B cell (primary cell): Measurements from ENCODE around the gene CRYBA1. TPM values are rescaled to one million over a fixed set of nuclear protein-coding genes. Genes with fewer than 3 reads are reported as not detected.

Source experiments
- ATAC-seq: fragments of 200-7000 bp; cut with Tn5 transposase; one replicate; pipeline ENCODE4 v1.10.0; 2021; ENCODE audit warnings: low read depth, mild to moderate bottlenecking, moderate number of reproducible peaks, moderate library complexity
- CTCF ChIA-PET: fragments of 350-600 bp; sonication (Branson Sonifier 250); formaldehyde crosslinking; loops from one replicate; lab custom pipeline; 2021; ENCODE audit warnings: antibody characterized with exemption, inconsistent platforms; lab: Charles Lee
- POLR2A ChIA-PET: fragments of 350-600 bp; sonication (Branson Sonifier 250); formaldehyde crosslinking; loops from one replicate; lab custom pipeline; 2021; ENCODE audit warnings: antibody characterized with exemption; lab: Charles Lee
- DNase-seq: peaks from one replicate; pipeline ENCODE4 v3.0.0; 2013
- H2AFZ ChIP-seq: 2 replicates; pipeline ENCODE4 v1.6.1; 2012; ENCODE audit warnings: mild to moderate bottlenecking, low read depth, low read length; ENCODE audit not compliant: insufficient read depth, poor library complexity, severe bottlenecking
- H3K27ac ChIP-seq, 2 donors: 1 replicate in 1 of 2; 2 replicates in 1 of 2; pipeline ENCODE4 v1.5.1; 2012 to 2013; ENCODE audit warnings: low read length in 2 of 2, mild to moderate bottlenecking in 2 of 2, moderate library complexity in 1 of 2
- H3K27me3 ChIP-seq, 4 experiments: fragments of 200-600 bp in 1 of 4; sonication (generic) in 1 of 4; replicated peaks in 1 of 4; 1 replicate in 2 of 4; 2 replicates in 2 of 4; pipeline versions ENCODE4 v1.6.1 to v1.7.0; 2013 to 2016; ENCODE audit warnings: low read length in 3 of 4, mild to moderate bottlenecking in 2 of 4, mixed read lengths in 1 of 4, moderate library complexity in 1 of 4; ENCODE audit not compliant: insufficient read depth in 4 of 4, control insufficient read depth in 3 of 4; ENCODE audit errors: control extremely low read depth in 1 of 4
- H3K36me3 ChIP-seq, 2 experiments: replicated peaks in 1 of 2; 1 replicate in 1 of 2; 2 replicates in 1 of 2; pipeline versions ENCODE4 v1.6.1 to v1.7.1; 2013; ENCODE audit warnings: low read length in 1 of 2; ENCODE audit not compliant: insufficient read depth in 2 of 2, control insufficient read depth in 1 of 2; ENCODE audit errors: control extremely low read depth in 1 of 2, extremely low read depth in 1 of 2
- H3K4me1 ChIP-seq, 2 donors: fragments of 200-600 bp in 1 of 2; sonication (generic) in 1 of 2; 1 replicate in 1 of 2; 2 replicates in 1 of 2; pipeline versions ENCODE4 v1.5.1 to v1.6.1; 2013 to 2017; ENCODE audit warnings: low read length in 2 of 2; ENCODE audit not compliant: control insufficient read depth in 2 of 2, insufficient read depth in 2 of 2
- H3K4me2 ChIP-seq: replicated peaks from 2 replicates; pipeline ENCODE3; 2012; ENCODE audit warnings: mild to moderate bottlenecking, low read depth, low read length; ENCODE audit not compliant: poor library complexity, severe bottlenecking
- H3K4me3 ChIP-seq, 5 experiments: fragments of 200-600 bp in 1 of 5; sonication (generic) in 1 of 5; 1 replicate in 3 of 5; 2 replicates in 2 of 5; pipeline versions ENCODE4 v1.5.1 to v1.7.0; 2011 to 2016; ENCODE audit warnings: low read length in 4 of 5, mild to moderate bottlenecking in 4 of 5, low read depth in 2 of 5, control low read depth in 1 of 5, moderate library complexity in 1 of 5; ENCODE audit not compliant: insufficient read depth in 1 of 5; ENCODE audit errors: control extremely low read depth in 1 of 5, extremely low read depth in 1 of 5
- H3K79me2 ChIP-seq: fragments of 200-600 bp; sonication (generic); one replicate; pipeline ENCODE4 v1.6.0; 2016; ENCODE audit warnings: low read length; ENCODE audit not compliant: control insufficient read depth, insufficient read depth
- H3K9ac ChIP-seq: fragments of 200-600 bp; sonication (generic); 2 replicates; pipeline ENCODE4 v1.6.1; 2017; ENCODE audit warnings: mild to moderate bottlenecking, low read length, moderate library complexity
- H3K9me3 ChIP-seq, 3 donors: one replicate each; pipeline versions ENCODE4 v1.6.1 to v1.7.1; 2013; ENCODE audit warnings: low read length in 2 of 3; ENCODE audit not compliant: control insufficient read depth in 2 of 3, insufficient read depth in 1 of 3; ENCODE audit errors: control extremely low read depth in 1 of 3
- H4K20me1 ChIP-seq: 2 replicates; pipeline ENCODE4 v1.6.0; 2012; ENCODE audit warnings: mild to moderate bottlenecking, low read length; ENCODE audit not compliant: insufficient read depth, control insufficient read depth, poor library complexity, severe bottlenecking
- H3K27ac Mint-ChIP-seq: one replicate; pipeline ENCODE4 v1.8.0; 2021; ENCODE audit warnings: mixed read lengths
- H3K27me3 Mint-ChIP-seq: one replicate; pipeline ENCODE4 v1.8.0; 2021; ENCODE audit warnings: mixed read lengths
- H3K4me1 Mint-ChIP-seq: one replicate; pipeline ENCODE4 v1.8.0; 2021; ENCODE audit warnings: mixed read lengths
- H3K4me3 Mint-ChIP-seq: one replicate; pipeline ENCODE4 v1.8.0; 2021; ENCODE audit warnings: mixed read lengths
- H3K9me3 Mint-ChIP-seq: one replicate; pipeline ENCODE4 v1.8.0; 2022; ENCODE audit warnings: mixed read lengths; ENCODE audit not compliant: insufficient read depth
- EZH2 ChIP-seq: IDR thresholded peaks from 2 replicates; pipeline ENCODE4 v1.6.1; 2012; ENCODE audit warnings: borderline replicate concordance, low read depth, mild to moderate bottlenecking, moderate library complexity, low read length; ENCODE audit not compliant: insufficient read depth, poor library complexity, severe bottlenecking
- WGBS: methylation state at CpG from one replicate; pipeline ENCODE4 v1.1.5; 2013; ENCODE audit warnings: missing lambda C conversion rate; ENCODE audit not compliant: insufficient coverage; 5-methylcytosine and 5-hydroxymethylcytosine counted together
- intact Hi-C: fragments of 100-400 bp; cut with micrococcal nuclease; formaldehyde crosslinking; loops from one replicate; pipeline ENCODE4 v1.10.0; 2022
- polyA plus RNA-seq: library from polyadenylated mRNA; depleted of rRNA; stranded (reverse); fragments of >200 nt; gene quantifications from 2 replicates; pipeline ENCODE4 v1.2.3, GENCODE V29; 2012
- total RNA-seq, 2 donors: library from RNA; stranded (reverse); fragments of 120-200 nt in 1 of 2; gene quantifications; 1 replicate in 1 of 2; 2 replicates in 1 of 2; pipeline versions ENCODE4 v1.2.3 to v1.2.4, GENCODE V29; 2013 to 2022
- TF ChIP-seq, protein P1 (sequence below): fragments of 200-600 bp; IDR thresholded peaks from one replicate; pipeline ENCODE4 v1.8.0; 2022; ENCODE audit warnings: antibody characterized with exemption, mild to moderate bottlenecking

CRYBA1 gene
- total and polyA plus RNA-seq, 2 donors (not counting 1 experiment from before 2014, with no cell fraction given), result not detected

DNA sequence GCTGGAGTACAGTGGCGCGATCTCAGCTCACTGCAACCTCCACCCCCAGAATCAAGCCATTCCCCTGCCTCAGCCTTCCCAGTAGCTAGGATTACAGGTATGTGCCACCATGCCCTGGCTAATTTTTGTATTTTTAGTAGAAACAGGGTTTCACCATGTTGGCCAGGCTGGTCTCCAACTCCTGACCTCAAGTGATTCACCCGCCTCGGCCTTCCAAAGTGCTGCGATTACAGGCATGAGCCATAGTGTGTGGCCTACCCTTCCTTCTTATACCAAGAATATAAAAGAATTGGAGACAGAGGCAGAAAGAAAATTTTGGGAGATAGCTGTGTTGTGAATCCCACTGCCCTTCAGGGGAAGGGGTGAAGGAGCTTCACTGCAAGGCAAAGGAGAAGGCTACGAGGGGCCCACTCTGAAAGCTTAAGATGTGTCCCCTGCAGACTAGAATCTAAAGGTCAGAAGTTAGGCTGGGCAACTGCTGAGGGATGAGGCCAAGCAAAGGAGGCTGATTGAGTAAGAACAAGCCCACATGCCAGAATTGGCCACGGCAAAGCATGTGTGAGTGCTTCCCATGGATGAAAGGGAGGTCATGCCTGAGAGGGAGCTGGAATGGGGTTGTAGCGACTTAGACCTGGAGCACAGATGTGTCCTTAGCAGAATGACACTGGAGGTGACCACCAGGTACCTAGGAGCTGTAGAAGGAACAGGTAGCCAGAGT lies 8.4 kb upstream of the CRYBA1 start:
- Histone ChIP-seq H3K79me2 (no peaks in the 10 kb centered on the region), H3K27ac (no peak overlapping the region), H3K9me3 (no peaks in the 10 kb centered on the region), H3K9ac (no peak overlapping the region), H3K4me3 (no peak overlapping the region), H2AFZ (no peak overlapping the region), H3K27me3 (no peaks in the 10 kb centered on the region), H3K4me2 (no peak overlapping the region), H4K20me1 (no peaks in the 10 kb centered on the region), H3K36me3 (no peaks in the 10 kb centered on the region), H3K4me1 (peaks cover 0 to 3% of the 10 kb centered on the region in 2 donors)
- H3K27ac Mint-ChIP-seq, result no peak overlapping the region
- CTCF ChIA-PET, result interaction anchor here (1.7 kb wide), 1 partner anchor 18 kb away, joined by 5 read pairs; no protein-coding TSS in a partner anchor
- H3K9me3 Mint-ChIP-seq, result no peaks in the 10 kb centered on the region
- ATAC-seq (no peak), DNase-seq (no peak)
- H3K27me3 Mint-ChIP-seq, result no peaks in the 10 kb centered on the region
- intact Hi-C loops, result no loop called here
- H3K4me1 Mint-ChIP-seq, result peaks cover 2% of the 10 kb centered on the region
- WGBS, result 92% methylated on average over 3 of the region's 8 CpGs
- H3K4me3 Mint-ChIP-seq, result no peak overlapping the region
- TF ChIP-seq, protein P1, sequence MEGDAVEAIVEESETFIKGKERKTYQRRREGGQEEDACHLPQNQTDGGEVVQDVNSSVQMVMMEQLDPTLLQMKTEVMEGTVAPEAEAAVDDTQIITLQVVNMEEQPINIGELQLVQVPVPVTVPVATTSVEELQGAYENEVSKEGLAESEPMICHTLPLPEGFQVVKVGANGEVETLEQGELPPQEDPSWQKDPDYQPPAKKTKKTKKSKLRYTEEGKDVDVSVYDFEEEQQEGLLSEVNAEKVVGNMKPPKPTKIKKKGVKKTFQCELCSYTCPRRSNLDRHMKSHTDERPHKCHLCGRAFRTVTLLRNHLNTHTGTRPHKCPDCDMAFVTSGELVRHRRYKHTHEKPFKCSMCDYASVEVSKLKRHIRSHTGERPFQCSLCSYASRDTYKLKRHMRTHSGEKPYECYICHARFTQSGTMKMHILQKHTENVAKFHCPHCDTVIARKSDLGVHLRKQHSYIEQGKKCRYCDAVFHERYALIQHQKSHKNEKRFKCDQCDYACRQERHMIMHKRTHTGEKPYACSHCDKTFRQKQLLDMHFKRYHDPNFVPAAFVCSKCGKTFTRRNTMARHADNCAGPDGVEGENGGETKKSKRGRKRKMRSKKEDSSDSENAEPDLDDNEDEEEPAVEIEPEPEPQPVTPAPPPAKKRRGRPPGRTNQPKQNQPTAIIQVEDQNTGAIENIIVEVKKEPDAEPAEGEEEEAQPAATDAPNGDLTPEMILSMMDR, result no peak
- no peak for TF ChIP-seq EZH2
- POLR2A ChIA-PET, result no interaction called here

DNA sequence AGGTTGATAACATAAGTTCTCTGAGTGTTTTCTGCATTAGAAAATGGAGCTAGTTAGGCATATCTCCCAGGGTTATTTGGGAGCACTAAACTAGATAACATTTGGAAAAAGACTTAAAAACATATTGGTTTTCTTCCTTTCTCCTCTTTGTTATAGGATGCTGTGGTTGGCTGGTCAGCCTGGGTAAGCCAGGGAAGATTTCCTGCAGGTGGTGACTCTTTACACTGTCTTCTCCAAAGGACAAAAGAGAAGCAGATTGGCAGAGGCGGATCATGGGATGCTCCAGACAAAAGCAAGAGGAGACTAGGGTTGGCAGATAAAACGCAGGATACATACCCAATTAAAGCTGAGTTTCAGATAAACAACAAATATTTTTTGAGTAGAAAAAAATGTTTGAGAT lies 6.2 kb upstream of the CRYBA1 start:
- DNase-seq, result no peak
- Histone ChIP-seq H3K27me3 (no peaks in the 10 kb centered on the region), H3K4me3 (no peak overlapping the region), H4K20me1 (no peaks in the 10 kb centered on the region), H2AFZ (no peak overlapping the region), H3K79me2 (no peaks in the 10 kb centered on the region), H3K9me3 (no peaks in the 10 kb centered on the region), H3K9ac (no peak overlapping the region), H3K4me2 (no peak overlapping the region), H3K4me1 (peaks cover 0 to 3% of the 10 kb centered on the region in 2 donors), H3K36me3 (no peaks in the 10 kb centered on the region), H3K27ac (no peak overlapping the region)
- intact Hi-C loops, result no loop called here
- H3K4me1 Mint-ChIP-seq, result peaks cover 2% of the 10 kb centered on the region
- POLR2A ChIA-PET, result no interaction called here
- WGBS, result no CpG with 5 or more reads among the region's 2 CpGs
- H3K27me3 Mint-ChIP-seq, result no peaks in the 10 kb centered on the region
- no peak overlapping the region for H3K4me3 Mint-ChIP-seq
- TF ChIP-seq, protein P1, result no peak
- TF ChIP-seq EZH2, result no peak
- no peak overlapping the region for H3K27ac Mint-ChIP-seq
- no peak for ATAC-seq
- CTCF ChIA-PET, result no interaction called here
- H3K9me3 Mint-ChIP-seq, result no peaks in the 10 kb centered on the region
